MCF 10A (cell line): ENCODE results near the gene PRPF40B. TPM values are rescaled to one million over a fixed set of nuclear protein-coding genes. Genes with fewer than 3 reads are reported as not detected.

Experiments
- BruUV-seq: library from RNA; stranded (reverse); fragments of 400-500 nt; replicated peaks from 2 replicates; lab custom pipeline; 2021; lab: Mats Ljungman, UMichigan
- CTCF ChIA-PET: fragments of 300-600 bp; sonication (Branson Sonifier 250); formaldehyde crosslinking; extraction: SDS; loops from one replicate; lab custom pipeline; 2021; ENCODE audit warnings: antibody characterized with exemption, inconsistent platforms; lab: Yijun Ruan, JAX
- POLR2A ChIA-PET: fragments of 300-600, 350-650 bp; sonication (Branson Sonifier 250); formaldehyde crosslinking; extraction: SDS; loops from one replicate; lab custom pipeline; 2020; ENCODE audit warnings: antibody characterized with exemption, inconsistent platforms; lab: Yijun Ruan, JAX
- DNase-seq: peaks from one replicate; pipeline ENCODE4 v3.0.0-alpha.2; 2018; ENCODE audit not compliant: unreplicated experiment
- H3K27ac Mint-ChIP-seq: one replicate; pipeline ENCODE4 v1.8.0; 2022; ENCODE audit warnings: mild to moderate bottlenecking, low read depth, mixed read lengths; ENCODE audit not compliant: unreplicated experiment
- H3K27me3 Mint-ChIP-seq: one replicate; pipeline ENCODE4 v1.8.0; 2022; ENCODE audit warnings: mixed read lengths; ENCODE audit not compliant: insufficient read depth, unreplicated experiment
- H3K36me3 Mint-ChIP-seq: one replicate; pipeline ENCODE4 v1.8.0; 2022; ENCODE audit warnings: mild to moderate bottlenecking, moderate library complexity, mixed read lengths; ENCODE audit not compliant: insufficient read depth, unreplicated experiment
- H3K4me1 Mint-ChIP-seq: one replicate; pipeline ENCODE4 v1.8.0; 2022; ENCODE audit warnings: mixed read lengths; ENCODE audit not compliant: insufficient read depth, unreplicated experiment
- H3K4me3 Mint-ChIP-seq: one replicate; pipeline ENCODE4 v1.8.0; 2022; ENCODE audit warnings: mild to moderate bottlenecking, moderate library complexity, mixed read lengths; ENCODE audit not compliant: unreplicated experiment
- H3K9me3 Mint-ChIP-seq: one replicate; pipeline ENCODE4 v1.8.0; 2022; ENCODE audit warnings: mixed read lengths; ENCODE audit not compliant: unreplicated experiment
- CTCF ChIP-seq: fragments of 200-600 bp; IDR thresholded peaks from one replicate; pipeline ENCODE4 v1.8.0; 2022; ENCODE audit warnings: antibody characterized with exemption, mild to moderate bottlenecking; ENCODE audit not compliant: unreplicated experiment
- intact Hi-C: fragments of 100-400 bp; cut with micrococcal nuclease; formaldehyde crosslinking; loops from 2 replicates; pipeline ENCODE4 v1.14.1; 2022
- total RNA-seq: library from RNA; stranded (reverse); gene quantifications from 2 replicates; pipeline ENCODE4 v1.2.3, GENCODE V29; 2022

Gene PRPF40B
- total RNA-seq, 1 experiment from 2014 or later: 48.5 TPM

DNA sequence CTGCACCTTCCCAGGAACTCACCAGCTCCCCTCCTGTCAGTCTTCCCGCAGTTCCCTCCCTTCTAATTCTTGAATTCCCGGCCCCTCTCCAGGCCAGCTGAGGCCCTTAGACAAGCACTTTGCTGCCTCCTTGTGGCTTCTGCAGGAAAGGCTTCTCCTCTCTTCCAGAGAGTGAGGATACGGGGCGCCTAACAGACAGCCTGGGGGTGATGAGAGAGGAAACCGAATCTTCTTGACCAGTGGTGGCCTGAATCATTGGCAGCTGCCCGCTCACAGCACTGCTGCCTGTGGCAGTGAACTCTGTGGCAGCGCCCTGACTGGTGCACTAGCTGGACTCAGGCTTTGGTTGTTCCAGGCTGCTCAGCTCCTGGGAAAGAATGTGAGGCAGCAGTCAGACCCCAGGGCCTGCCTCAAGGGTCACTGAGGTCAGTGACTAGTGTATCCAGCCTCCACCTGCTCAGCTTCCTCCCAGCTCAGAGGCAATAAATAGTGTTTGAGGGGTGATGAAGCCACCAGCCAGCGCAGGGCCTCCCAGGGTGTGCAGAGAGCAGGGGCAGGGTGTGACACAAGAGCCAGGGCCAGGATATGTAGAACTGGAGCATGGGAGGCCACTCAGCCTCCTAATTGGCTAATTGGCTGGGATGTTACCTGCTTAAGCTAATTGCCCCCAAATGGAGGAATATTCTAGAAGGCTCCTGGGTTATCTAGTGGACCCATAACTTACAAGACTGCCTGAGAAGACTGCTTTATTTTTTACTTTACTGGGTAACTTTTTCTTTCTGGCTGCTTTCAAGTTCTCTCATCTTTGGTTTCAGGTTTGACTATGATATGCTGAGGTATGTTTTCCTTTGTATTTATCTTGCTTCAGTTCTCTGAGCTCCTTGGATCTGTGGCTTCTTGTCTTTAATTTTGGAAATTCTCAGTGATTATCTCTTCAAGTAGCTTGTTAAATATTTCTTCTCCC is 42.5 kb upstream of the PRPF40B start:
- no peaks in the 10 kb centered on the region for H3K36me3 Mint-ChIP-seq
- H3K27ac Mint-ChIP-seq: no peak overlapping the region
- intact Hi-C loops: loop anchor here (1.0 to 10.0 kb wide), 4 partner anchors 28 to 296 kb away; no protein-coding TSS in a partner anchor
- no peaks in the 10 kb centered on the region for H3K27me3 Mint-ChIP-seq
- H3K4me3 Mint-ChIP-seq: no peak overlapping the region
- POLR2A ChIA-PET: interaction anchor here (0.6 to 2.6 kb wide), 7 partner anchors 8 to 224 kb away, joined by 3 to 11 read pairs (median 3); partner anchors contain the start of gene MCRS1
- BruUV-seq: no TSS peak
- peaks cover 6% of the 10 kb centered on the region for H3K4me1 Mint-ChIP-seq
- no peaks in the 10 kb centered on the region for H3K9me3 Mint-ChIP-seq
- DNase-seq: peak; percentile 86
- CTCF ChIA-PET: interaction anchor here (0.6 to 6.8 kb wide), 39 partner anchors 8 to 916 kb away, joined by 3 to 69 read pairs (median 3); no protein-coding TSS in a partner anchor
- TF ChIP-seq CTCF: peak; percentile 75

GRCh38 chr12:49582201-49582600 is 41.2 kb upstream of the PRPF40B start:
- Mint-ChIP-seq H3K4me3 (no peak overlapping the region), H3K27ac (no peak overlapping the region), H3K9me3 (no peaks in the 10 kb centered on the region), H3K4me1 (peaks cover 6% of the 10 kb centered on the region), H3K27me3 (no peaks in the 10 kb centered on the region), H3K36me3 (no peaks in the 10 kb centered on the region)
- intact Hi-C loops: loop anchor here (10.0 kb wide), 1 partner anchor 297 kb away; no protein-coding TSS in a partner anchor
- no peak for DNase-seq
- CTCF ChIA-PET: interaction anchor here (0.6 to 6.8 kb wide), 7 partner anchors 21 to 360 kb away, joined by 3 to 69 read pairs (median 3); no protein-coding TSS in a partner anchor
- POLR2A ChIA-PET: no interaction called here
- no TSS peak for BruUV-seq
- no peak for TF ChIP-seq CTCF

DNA sequence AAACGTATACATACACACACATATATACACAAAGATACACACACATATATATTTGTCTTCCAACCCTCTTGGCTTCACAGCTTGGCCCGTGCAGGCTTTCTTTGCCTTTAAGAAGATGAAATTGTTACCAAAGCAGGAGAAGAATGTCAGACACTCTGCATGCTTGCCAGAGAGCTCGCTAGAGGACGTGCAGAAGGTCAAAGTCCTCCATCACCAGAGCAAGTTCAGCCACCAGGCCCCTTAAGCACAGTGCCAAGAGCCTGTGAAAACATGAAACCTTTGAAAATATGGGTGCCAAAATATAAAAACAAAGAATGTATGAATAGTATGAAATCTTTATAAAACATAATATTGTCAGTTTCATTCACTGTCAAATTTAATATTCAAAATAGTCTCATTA is 40.5 kb upstream of the PRPF40B start:
- Mint-ChIP-seq H3K27ac (no peak overlapping the region), H3K4me3 (no peak overlapping the region), H3K9me3 (no peaks in the 10 kb centered on the region), H3K4me1 (peaks cover 6% of the 10 kb centered on the region), H3K27me3 (no peaks in the 10 kb centered on the region), H3K36me3 (no peaks in the 10 kb centered on the region)
- TF ChIP-seq CTCF: no peak
- intact Hi-C loops: loop anchor here (10.0 kb wide), 1 partner anchor 298 kb away; no protein-coding TSS in a partner anchor
- no TSS peak for BruUV-seq
- CTCF ChIA-PET: interaction anchor here (0.7 to 6.8 kb wide), 3 partner anchors 10 to 225 kb away, joined by 3 to 69 read pairs (median 3); no protein-coding TSS in a partner anchor
- DNase-seq: no peak
- POLR2A ChIA-PET: no interaction called here
